K562 (cell line): ENCODE measurements around the gene NRCAM. TPM values are rescaled to one million over a fixed set of nuclear protein-coding genes. Genes with fewer than 3 reads are reported as not detected.

ENCODE experiments used
- ATAC-seq: fragments of 200-7000 bp; cut with Tn5 transposase; 3 replicates; pipeline ENCODE4 v1.9.1; 2020; ENCODE audit warnings: moderate library complexity
- BruUV-seq: library from RNA; stranded (reverse); fragments of 400-500 nt; replicated peaks from 2 replicates; lab custom pipeline; 2021; lab: Mats Ljungman, UMichigan
- CTCF ChIA-PET: fragments of 300-600 bp; formaldehyde crosslinking; extraction: SDS; loops from one replicate; lab custom pipeline; 2021; ENCODE audit warnings: low intra/inter-chr PET ratio; lab: Yijun Ruan, JAX
- POLR2A ChIA-PET: fragments of 300-600, 350-650 bp; sonication (Branson Sonifier 250); formaldehyde crosslinking; extraction: SDS; loops from one replicate; lab custom pipeline; 2021; ENCODE audit warnings: antibody characterized with exemption, inconsistent platforms; lab: Yijun Ruan, JAX
- DNase-seq, 4 experiments: peaks; one replicate each; pipeline versions ENCODE4 v3.0.0 to v3.0.0-alpha.2; 2011 to 2018; ENCODE audit warnings: low spot score in 3 of 4, mixed read lengths in 3 of 4; ENCODE audit errors: extremely low read depth in 1 of 4
- FAIRE-seq: peaks from 2 replicates; lab custom pipeline; 2011; peaks lifted over from hg19 to GRCh38; lab: Jason Lieb, UNC
- H2AFZ ChIP-seq: 2 replicates; pipeline ENCODE4 v1.6.0; 2011; ENCODE audit warnings: low read depth, low read length, control low read depth, inconsistent platforms
- H3K27ac ChIP-seq: fragments of 200-600 bp; 3 replicates; pipeline ENCODE4 v1.8.0; 2011; ENCODE audit warnings: low read depth, mild to moderate bottlenecking, control low read depth, inconsistent platforms, low read length, moderate library complexity, mixed read lengths; ENCODE audit errors: extremely low read depth
- H3K27me3 ChIP-seq, 2 experiments: fragments of 300-600 bp in 1 of 2; 2 replicates in 1 of 2; 3 replicates in 1 of 2; pipeline versions ENCODE4 v1.6.0 to v1.8.0; 2011; ENCODE audit warnings: inconsistent platforms in 2 of 2, low read length in 2 of 2, mild to moderate bottlenecking in 1 of 2, mixed read lengths in 1 of 2, moderate library complexity in 1 of 2; ENCODE audit not compliant: control insufficient read depth in 2 of 2, insufficient read depth in 2 of 2
- H3K36me3 ChIP-seq: fragments of 300-600 bp; 3 replicates; pipeline ENCODE4 v1.8.0; 2011; ENCODE audit warnings: mild to moderate bottlenecking, low read length, inconsistent platforms; ENCODE audit not compliant: control insufficient read depth, insufficient read depth
- H3K4me1 ChIP-seq, 2 experiments: fragments of 200-600 bp in 1 of 2; replicated peaks in 1 of 2; 2 replicates in 1 of 2; 3 replicates in 1 of 2; pipeline versions ENCODE4 v1.5.1 to v1.8.0; 2011; ENCODE audit warnings: inconsistent platforms in 2 of 2, low read length in 2 of 2, mild to moderate bottlenecking in 1 of 2, mixed read lengths in 1 of 2, moderate library complexity in 1 of 2; ENCODE audit not compliant: control insufficient read depth in 2 of 2, insufficient read depth in 2 of 2
- H3K4me2 ChIP-seq: 2 replicates; pipeline ENCODE4 v1.6.1; 2011; ENCODE audit warnings: low read length, control low read depth, inconsistent platforms, mixed read lengths; ENCODE audit not compliant: insufficient read depth
- H3K4me3 ChIP-seq: fragments of 200-600 bp; sonication (generic), shearing (Covaris generic); 2 replicates; pipeline ENCODE4 v1.5.1; 2016; ENCODE audit warnings: control low read depth, inconsistent platforms
- H3K79me2 ChIP-seq: fragments of 200-600 bp; 3 replicates; pipeline ENCODE4 v1.8.0; 2011; ENCODE audit warnings: low read length, inconsistent platforms; ENCODE audit not compliant: control insufficient read depth, insufficient read depth
- H3K9ac ChIP-seq, 2 experiments: 2 replicates each; pipeline versions ENCODE4 v1.6.0 to v1.6.1; 2011; ENCODE audit warnings: low read depth in 2 of 2, low read length in 2 of 2, control low read depth in 1 of 2, inconsistent platforms in 1 of 2, mild to moderate bottlenecking in 1 of 2, mixed read lengths in 1 of 2; ENCODE audit not compliant: insufficient read depth in 1 of 2
- H3K9me1 ChIP-seq: one replicate; pipeline ENCODE4 v1.6.0; 2011; ENCODE audit warnings: inconsistent platforms, mild to moderate bottlenecking, low read length, moderate library complexity; ENCODE audit not compliant: control insufficient read depth, insufficient read depth
- H3K9me3 ChIP-seq: replicated peaks from 2 replicates; pipeline ENCODE4 v1.5.1; 2011; ENCODE audit warnings: low read depth, low read length, inconsistent platforms; ENCODE audit not compliant: control insufficient read depth, insufficient read depth
- H4K20me1 ChIP-seq: replicated peaks from 2 replicates; pipeline ENCODE4 v1.6.1; 2011; ENCODE audit warnings: low read length, inconsistent platforms, mixed read lengths; ENCODE audit not compliant: control insufficient read depth, insufficient read depth
- C11orf30 ChIP-seq: fragments of 450-650 bp; IDR thresholded peaks from 2 replicates; pipeline ENCODE4 v1.6.1; 2016; ENCODE audit warnings: low read depth, mild to moderate bottlenecking
- CBFA2T2 ChIP-seq: fragments of 450-650 bp; conservative IDR thresholded peaks from 2 replicates; pipeline ENCODE4 v1.6.1; 2017; ENCODE audit warnings: mild to moderate bottlenecking
- CEBPG ChIP-seq, 3 experiments: fragments of 200-800 bp in 1 of 3; sonication (Bioruptor generic) in 1 of 3; sonication (generic) in 1 of 3; formaldehyde crosslinking in 1 of 3; IDR thresholded peaks in 2 of 3; conservative IDR thresholded peaks in 1 of 3; 2 replicates each; pipeline versions ENCODE4 v1.6.1 to v1.8.0; 2016 to 2022; ENCODE audit warnings: missing compliant biosample characterization in 2 of 3, missing genetic modification characterization in 2 of 3, mild to moderate bottlenecking in 1 of 3, missing genetic modification reagents in 1 of 3
- JUND ChIP-seq, 2 experiments: IDR thresholded peaks; 2 replicates in 1 of 2; 3 replicates in 1 of 2; pipeline ENCODE4 v1.6.1; 2011; ENCODE audit warnings: borderline replicate concordance in 2 of 2, low read depth in 2 of 2, low read length in 2 of 2, improper control_type of control experiment in 1 of 2, missing biosample characterization in 1 of 2, missing genetic modification characterization in 1 of 2, missing genetic modification reagents in 1 of 2
- KLF13 ChIP-seq: fragments of 450-650 bp; IDR thresholded peaks from 2 replicates; pipeline ENCODE4 v1.6.1; 2016; ENCODE audit warnings: missing genetic modification characterization, low read depth, mild to moderate bottlenecking, missing compliant biosample characterization, moderate library complexity, borderline replicate concordance
- KLF6 ChIP-seq: fragments of 250-450 bp; sonication (Bioruptor Pico); IDR thresholded peaks from 2 replicates; pipeline ENCODE4 v1.4.0; 2020; ENCODE audit warnings: mild to moderate bottlenecking, moderate library complexity, borderline replicate concordance
- NR2C1 ChIP-seq, 2 experiments: fragments of 450-650 bp; IDR thresholded peaks; 2 replicates each; pipeline ENCODE4 v1.6.1; 2017; ENCODE audit warnings: mild to moderate bottlenecking in 2 of 2, antibody characterized with exemption in 1 of 2, inconsistent platforms in 1 of 2, missing compliant biosample characterization in 1 of 2, missing genetic modification characterization in 1 of 2
- NR4A1 ChIP-seq, 2 experiments: fragments of 250-450 bp in 1 of 2; fragments of 450-650 bp in 1 of 2; sonication (Bioruptor Pico) in 1 of 2; IDR thresholded peaks; 2 replicates each; pipeline versions ENCODE4 v1.4.0 to v1.6.1; 2016 to 2020; ENCODE audit warnings: mild to moderate bottlenecking in 2 of 2, missing compliant biosample characterization in 1 of 2, missing genetic modification characterization in 1 of 2, moderate library complexity in 1 of 2
- SLC30A9 ChIP-seq: fragments of 250-450 bp; sonication (Bioruptor Pico); IDR thresholded peaks from 2 replicates; pipeline ENCODE4 v1.8.0; 2022; ENCODE audit warnings: mild to moderate bottlenecking, moderate library complexity
- TCF3 ChIP-seq: sonication (generic); formaldehyde crosslinking; IDR thresholded peaks from 2 replicates; pipeline ENCODE4 v1.4.0; 2020; ENCODE audit warnings: mild to moderate bottlenecking, missing genetic modification reagents
- TEAD4 ChIP-seq, 2 experiments: sonication (generic) in 1 of 2; formaldehyde crosslinking in 1 of 2; IDR thresholded peaks; 2 replicates each; pipeline versions ENCODE4 v1.6.1 to v1.8.0; 2012 to 2022; ENCODE audit warnings: borderline replicate concordance in 1 of 2, inconsistent platforms in 1 of 2, low read length in 1 of 2, mild to moderate bottlenecking in 1 of 2, missing genetic modification reagents in 1 of 2
- ZKSCAN8 ChIP-seq: fragments of 200-800 bp; sonication (Bioruptor generic); IDR thresholded peaks from 2 replicates; pipeline ENCODE4 v1.6.1; 2016; ENCODE audit warnings: missing genetic modification characterization, missing compliant biosample characterization
- ZNF24 ChIP-seq: fragments of 450-650 bp; IDR thresholded peaks from 2 replicates; pipeline ENCODE4 v1.6.1; 2016
- WGBS: fragments of 100-300 bp; shearing (Covaris generic); methylation state at CpG from one replicate; pipeline ENCODE4 v1.1.6; 2016; ENCODE audit warnings: low coverage, mixed read lengths; ENCODE audit not compliant: insufficient coverage; ENCODE audit errors: missing lambda C conversion rate; 5-methylcytosine and 5-hydroxymethylcytosine counted together
- in situ Hi-C: fragments of 300-500 bp; cut with MboI; formaldehyde crosslinking; loops from 4 replicates; pipeline ENCODE4 v1.15.0; 2018; ENCODE audit warnings: inconsistent platforms, mixed read lengths
- intact Hi-C: fragments of 100-400 bp; cut with micrococcal nuclease; formaldehyde crosslinking; loops from 2 replicates; pipeline ENCODE4 v1.14.2; 2022
- polyA plus RNA-seq, 8 experiments: library from polyadenylated mRNA; depleted of rRNA in 4 of 8; stranded (reverse) in 5 of 8; unstranded in 3 of 8; fragments of >200 nt; fragmentation: Nextera tagmentation in 2 of 8; fragmentation: Illumina TruSeq in 1 of 8; extraction: Ambion mirVana in 2 of 8; extraction: Trizol in 1 of 8; gene quantifications; 2 replicates each; pipeline versions ENCODE4 v1.2.1 to v1.2.3, GENCODE V29; 2011 to 2014; ENCODE audit warnings: inconsistent platforms in 1 of 8, missing spikeins in 1 of 8
- total RNA-seq, 7 experiments: library from RNA; depleted of rRNA in 6 of 7; stranded (reverse); fragments of >200 nt in 6 of 7; fragmentation: Illumina TruSeq in 2 of 7; extraction: Trizol in 2 of 7; gene quantifications; 2 replicates each; pipeline versions ENCODE4 v1.2.1 to v1.2.3, GENCODE V29; 2011 to 2021; ENCODE audit warnings: low replicate concordance in 1 of 7
- TF ChIP-seq, protein P1 (sequence below): fragments of 450-650 bp; IDR thresholded peaks from 2 replicates; pipeline ENCODE4 v1.6.1; 2016
- TF ChIP-seq, protein P2 (sequence below): fragments of 250-450 bp; sonication (Bioruptor Pico); IDR thresholded peaks from 2 replicates; pipeline ENCODE4 v1.8.0; 2021; ENCODE audit warnings: mild to moderate bottlenecking, moderate library complexity

NRCAM gene
- total and polyA plus RNA-seq, 9 of the 15 experiments (the other 6 are each of a cell fraction or from before 2014, with no cell fraction given) = 0.03 to 0.54 (median 0.12) TPM; not detected in 1

- H3K36me3 ChIP-seq = no peaks in the 10 kb centered on the region
- DNase-seq (peak in 3 of 4 experiments; percentile 37 to 57 (median 47)), ATAC-seq (peak; percentile 79), FAIRE-seq (peak; percentile 29)
- BruUV-seq = no TSS peak
- no peak overlapping the region for H3K27ac ChIP-seq
- no peaks in the 10 kb centered on the region for H3K9me3 ChIP-seq
- H3K79me2 ChIP-seq = no peaks in the 10 kb centered on the region
- ChIA-PET CTCF (interaction anchor here (0.6 kb wide), 1 partner anchor 270 kb away, joined by 3 read pairs; no protein-coding TSS in a partner anchor), POLR2A (interaction anchor here (1.0 to 1.6 kb wide), 4 partner anchors 10 to 344 kb away, joined by 3 to 6 read pairs (median 5); partner anchors contain the start of genes DNAJB9 and THAP5)
- no peaks in the 10 kb centered on the region for H3K27me3 ChIP-seq
- peaks cover 0 to 27% of the 10 kb centered on the region in 2 experiments; a peak in 4 of 5 replicates for H3K4me1 ChIP-seq
- intact Hi-C loops (no loop called here), in situ Hi-C loops (no loop called here)
- H3K9me1 ChIP-seq = no peaks in the 10 kb centered on the region
- H3K4me3 ChIP-seq = no peak overlapping the region
- no peak overlapping the region for H3K9ac ChIP-seq
- no peaks in the 10 kb centered on the region for H4K20me1 ChIP-seq
- H2AFZ ChIP-seq = peak overlapping the region; percentile 35
- H3K4me2 ChIP-seq = no peak overlapping the region
- WGBS = 30% methylated on average over 2 of the region's 2 CpGs
- TF ChIP-seq, protein P1, sequence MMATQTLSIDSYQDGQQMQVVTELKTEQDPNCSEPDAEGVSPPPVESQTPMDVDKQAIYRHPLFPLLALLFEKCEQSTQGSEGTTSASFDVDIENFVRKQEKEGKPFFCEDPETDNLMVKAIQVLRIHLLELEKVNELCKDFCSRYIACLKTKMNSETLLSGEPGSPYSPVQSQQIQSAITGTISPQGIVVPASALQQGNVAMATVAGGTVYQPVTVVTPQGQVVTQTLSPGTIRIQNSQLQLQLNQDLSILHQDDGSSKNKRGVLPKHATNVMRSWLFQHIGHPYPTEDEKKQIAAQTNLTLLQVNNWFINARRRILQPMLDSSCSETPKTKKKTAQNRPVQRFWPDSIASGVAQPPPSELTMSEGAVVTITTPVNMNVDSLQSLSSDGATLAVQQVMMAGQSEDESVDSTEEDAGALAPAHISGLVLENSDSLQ = peak; percentile 72
- no peak for TF ChIP-seq JUND (IDR thresholded peaks at IDR 0.05; ENCODE audit: borderline replicate concordance, low read depth, low read length)
- TF ChIP-seq JUND (tag; IDR thresholded peaks at IDR 0.05; ENCODE audit: borderline replicate concordance, low read depth, low read length) = peak; percentile 16; the same call in 1 of the 3 replicates
- TF ChIP-seq, protein P2, sequence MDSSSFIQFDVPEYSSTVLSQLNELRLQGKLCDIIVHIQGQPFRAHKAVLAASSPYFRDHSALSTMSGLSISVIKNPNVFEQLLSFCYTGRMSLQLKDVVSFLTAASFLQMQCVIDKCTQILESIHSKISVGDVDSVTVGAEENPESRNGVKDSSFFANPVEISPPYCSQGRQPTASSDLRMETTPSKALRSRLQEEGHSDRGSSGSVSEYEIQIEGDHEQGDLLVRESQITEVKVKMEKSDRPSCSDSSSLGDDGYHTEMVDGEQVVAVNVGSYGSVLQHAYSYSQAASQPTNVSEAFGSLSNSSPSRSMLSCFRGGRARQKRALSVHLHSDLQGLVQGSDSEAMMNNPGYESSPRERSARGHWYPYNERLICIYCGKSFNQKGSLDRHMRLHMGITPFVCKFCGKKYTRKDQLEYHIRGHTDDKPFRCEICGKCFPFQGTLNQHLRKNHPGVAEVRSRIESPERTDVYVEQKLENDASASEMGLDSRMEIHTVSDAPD = 0 out of 2 replicates have a peak, but pooled peaks have one; percentile 50
- TF ChIP-seq TCF3 (CRISPR knock-in tag) = peak; percentile 4; the same call in 1 of the 2 replicates
- no peak for TF ChIP-seq C11orf30
- no peak for TF ChIP-seq NR2C1 (IDR thresholded peaks at IDR 0.05)
- peak; percentile 54 for TF ChIP-seq NR2C1 (tag; IDR thresholded peaks at IDR 0.05)
- no peak for TF ChIP-seq CEBPG (CRISPR knock-in tag; IDR thresholded peaks at IDR 0.05)
- TF ChIP-seq CEBPG (tag; conservative IDR thresholded peaks at IDR 0.05 in 1 of 2, IDR thresholded peaks at IDR 0.05 in 1 of 2) = peak; percentile 81 to 83
- peak; percentile 21; the same call in 1 of the 2 replicates for TF ChIP-seq TEAD4 (IDR thresholded peaks at IDR 0.05; ENCODE audit: low read length)
- no peak for TF ChIP-seq TEAD4 (CRISPR knock-in tag; IDR thresholded peaks at IDR 0.05; ENCODE audit: borderline replicate concordance)
- TF ChIP-seq KLF6 (CRISPR knock-in tag) = 0 out of 2 replicates have a peak, but pooled peaks have one; percentile 57
- peak; percentile 38; the same call in 1 of the 2 replicates for TF ChIP-seq ZNF24
- TF ChIP-seq SLC30A9 (CRISPR knock-in tag) = no peak
- TF ChIP-seq ZKSCAN8 = peak; percentile 65; the same call in 1 of the 2 replicates
- TF ChIP-seq NR4A1 (CRISPR knock-in tag; IDR thresholded peaks at IDR 0.05) = no peak
- TF ChIP-seq NR4A1 (tag; IDR thresholded peaks at IDR 0.05) = peak; percentile 72; the same call in 1 of the 2 replicates
- no peak; the same call in 1 of the 2 replicates for TF ChIP-seq CBFA2T2
- TF ChIP-seq KLF13 = peak; percentile 22; the same call in 1 of the 2 replicates
These were observed 230.6 kb downstream of the NRCAM start for GRCh38 chr7:108225531-108226181.
